Activated T-cell treated with anti-CD3 and anti-CD28 coated beads for 1 hour (primary cell): ENCODE data around the gene TBL1X.
"Not testable (repeated sequence)": the region's sequence is repeated elsewhere in the genome, so short reads cannot be mapped to it uniquely, and the experiment has no call there.

ENCODE experiments used
- DNase-seq: peaks from one replicate; pipeline ENCODE4 v3.0.0-alpha.2; 2020; ENCODE audit warnings: low read depth

TBL1X gene

DNA sequence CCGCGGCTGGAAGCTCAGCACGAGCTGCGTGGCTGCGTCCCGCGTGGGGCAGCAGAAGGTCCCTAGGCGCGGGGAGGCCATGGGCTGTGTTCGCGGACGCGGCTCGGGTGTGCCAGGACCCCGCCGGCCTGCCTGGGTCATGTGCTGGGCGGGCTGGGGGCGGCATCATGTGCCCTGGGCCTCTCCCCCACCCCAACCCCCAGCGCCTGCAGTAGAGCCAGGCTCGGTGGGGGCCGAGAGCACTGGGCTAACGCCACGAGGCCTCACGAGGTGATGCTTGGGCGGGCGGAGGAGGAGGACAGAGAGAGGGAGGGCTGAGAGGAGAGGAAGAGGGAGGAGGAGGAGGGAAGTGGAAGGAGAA lies 300.9 kb downstream of the TBL1X start, which contains the start of gene GPR143:
Gene GPR143 (minus strand): TSS at position 111 of the 361 bp plus-strand sequence. CDS start 30 bp downstream, at position 81.
- DNase-seq = no peak

GRCh38 chrX:9767375-9767774 lies 302.5 kb downstream of the TBL1X start:
- DNase-seq = no peak

- DNase-seq = not testable (repeated sequence)
Observed at GRCh38 chrX:9768321-9768839, 303.5 kb downstream of the TBL1X start.

GRCh38 chrX:9770319-9770718 lies 305.5 kb downstream of the TBL1X start:
- DNase-seq = no peak

DNA sequence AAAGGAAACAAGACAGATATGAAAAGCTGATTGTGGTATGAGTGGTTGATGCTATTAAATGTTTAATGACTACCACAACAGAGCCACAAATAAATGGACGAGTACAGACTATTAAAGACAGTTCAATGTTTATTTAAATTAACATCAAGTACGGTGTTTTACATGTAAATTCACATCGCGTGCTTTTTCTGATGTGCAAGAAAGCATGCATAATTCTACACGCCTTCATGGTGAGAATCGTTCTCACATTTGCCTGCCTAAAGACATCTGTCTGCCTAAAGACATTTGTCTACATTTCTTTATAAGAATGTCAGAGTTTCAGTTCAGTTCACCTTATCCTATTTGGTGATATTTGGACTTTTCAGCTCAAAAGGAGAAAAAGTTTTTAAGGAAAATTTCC lies 308.1 kb downstream of the TBL1X start:
- no peak for DNase-seq

GRCh38 chrX:9775930-9776329 lies 311.1 kb downstream of the TBL1X start:
- no peak for DNase-seq

GRCh38 chrX:9781941-9782340 lies 317.1 kb downstream of the TBL1X start:
- DNase-seq = no peak

GRCh38 chrX:9784332-9784731 lies 319.5 kb downstream of the TBL1X start:
- DNase-seq = no peak

GRCh38 chrX:9785254-9785943 lies 320.5 kb downstream of the TBL1X start:
- no peak for DNase-seq

DNA sequence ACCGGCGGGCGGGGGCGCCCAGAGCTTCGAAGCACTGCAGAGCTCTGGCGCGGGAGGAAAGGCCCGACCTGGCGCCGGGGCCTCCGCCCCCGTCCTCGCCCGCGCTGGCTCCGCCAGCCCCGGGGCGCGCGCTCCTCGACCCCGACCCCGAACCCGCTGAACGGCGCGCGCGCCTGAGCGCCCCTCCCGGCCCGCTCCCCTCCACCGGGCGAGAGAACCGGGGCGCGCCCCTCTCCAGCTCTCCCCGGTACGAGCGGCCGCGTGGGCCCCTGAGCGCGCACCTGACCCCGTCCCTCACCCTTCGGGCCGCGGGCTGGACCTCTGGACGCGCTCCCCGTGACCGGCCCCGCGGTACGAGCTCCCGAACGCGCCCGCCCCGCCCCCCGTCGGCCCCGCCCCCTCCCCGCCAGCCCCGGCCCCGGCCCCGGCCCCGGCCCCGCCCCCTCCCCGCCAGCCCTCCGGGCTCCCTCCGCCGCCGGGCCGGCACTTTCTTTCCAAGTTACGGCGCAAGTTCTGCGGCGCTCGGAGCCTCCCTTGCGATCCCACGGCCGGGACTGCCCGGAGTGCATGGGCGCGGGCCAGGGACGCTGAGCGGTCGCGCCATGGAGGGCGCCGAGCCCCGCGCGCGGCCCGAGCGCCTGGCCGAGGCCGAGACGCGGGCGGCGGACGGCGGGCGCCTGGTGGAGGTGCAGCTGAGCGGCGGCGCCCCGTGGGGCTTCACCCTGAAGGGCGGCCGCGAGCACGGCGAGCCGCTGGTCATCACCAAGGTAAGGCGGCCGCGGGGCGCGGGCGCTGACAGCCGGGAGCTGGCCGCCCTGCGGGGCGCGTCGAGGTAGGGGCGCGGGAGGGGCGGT lies 321.3 kb downstream of the TBL1X start, which contains the start of gene SHROOM2:
Gene SHROOM2 (plus strand): TSS at position 486 of the 854 bp plus-strand sequence. CDS start 117 bp downstream, at position 603.
- DNase-seq = no peak

- DNase-seq = no peak
Observed at GRCh38 chrX:9786798-9787635, 322.2 kb downstream of the TBL1X start.

- no peak for DNase-seq
Observed at GRCh38 chrX:9788911-9789310, 324.1 kb downstream of the TBL1X start.

GRCh38 chrX:9789555-9789954 lies 324.7 kb downstream of the TBL1X start:
- DNase-seq = no peak
